NOMO-1 (cell line): ENCODE measurements around the gene ADAM12.
"Not testable (repeated sequence)": the region's sequence is repeated elsewhere in the genome, so short reads cannot be mapped to it uniquely, and the experiment has no call there.

Experiments used
- DNase-seq, 2 experiments: peaks; one replicate each; lab custom pipeline; 2025; ENCODE audit not compliant: unreplicated experiment in 2 of 2; lab: John Stamatoyannopoulos, UW

ADAM12 gene

DNA sequence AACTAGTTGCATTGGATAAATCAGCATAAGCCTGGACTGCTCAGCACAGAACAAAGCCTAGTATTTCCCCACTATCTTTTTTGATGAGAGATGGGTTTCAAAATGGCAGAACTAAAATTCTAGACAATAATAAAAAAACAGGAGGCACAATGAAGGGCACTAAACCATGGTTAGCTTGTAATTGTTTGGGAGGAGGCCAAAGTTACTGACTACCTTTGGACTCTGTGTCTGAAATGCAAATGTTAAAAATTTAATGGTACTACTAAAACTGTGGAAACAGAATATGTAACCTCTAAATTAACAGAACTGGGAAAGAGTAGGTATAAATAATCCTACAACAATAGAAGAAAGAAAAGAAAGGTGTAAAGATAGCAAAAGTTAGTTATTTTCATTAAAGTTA, 13.0 kb downstream of the ADAM12 start:
- no peak for DNase-seq

DNA sequence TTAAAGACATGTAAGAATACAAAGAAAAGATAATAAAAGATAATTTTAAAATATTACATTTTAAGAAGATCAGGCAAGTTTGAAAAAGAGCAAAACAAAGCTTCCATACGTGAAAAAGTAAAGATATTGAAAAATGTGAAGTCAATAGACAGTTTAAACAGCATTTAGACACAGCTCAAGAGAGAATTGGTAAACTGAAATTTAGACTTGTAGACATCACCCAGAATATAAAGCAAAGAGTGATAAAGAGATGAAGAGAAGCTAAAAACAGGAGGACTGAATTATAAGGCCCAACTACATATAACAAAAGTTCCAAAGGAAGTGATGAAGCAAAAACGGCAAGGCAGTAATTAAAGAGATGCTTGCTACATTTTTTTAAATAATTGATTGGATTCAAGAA, 13.8 kb downstream of the ADAM12 start:
- no peak for DNase-seq

DNA sequence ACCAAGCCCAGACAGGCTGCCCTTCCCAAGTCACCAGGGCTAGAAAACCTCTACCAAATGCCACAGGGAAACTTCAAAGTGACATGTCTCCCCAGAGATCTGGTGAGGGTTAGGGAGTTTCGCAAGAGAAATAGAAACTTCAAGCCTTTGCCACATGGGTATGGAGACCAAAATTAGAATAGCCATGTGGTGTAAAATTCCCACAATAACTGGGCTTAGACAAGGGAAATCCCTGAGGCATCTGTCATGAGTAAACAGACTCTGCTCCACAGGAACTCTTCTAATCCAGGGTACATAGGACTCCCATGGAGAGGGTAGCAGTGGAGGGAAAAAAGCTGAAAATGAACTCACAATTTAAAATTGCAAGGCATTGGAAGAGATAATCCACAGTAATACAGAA, 14.3 kb downstream of the ADAM12 start:
- DNase-seq = no peak

DNA sequence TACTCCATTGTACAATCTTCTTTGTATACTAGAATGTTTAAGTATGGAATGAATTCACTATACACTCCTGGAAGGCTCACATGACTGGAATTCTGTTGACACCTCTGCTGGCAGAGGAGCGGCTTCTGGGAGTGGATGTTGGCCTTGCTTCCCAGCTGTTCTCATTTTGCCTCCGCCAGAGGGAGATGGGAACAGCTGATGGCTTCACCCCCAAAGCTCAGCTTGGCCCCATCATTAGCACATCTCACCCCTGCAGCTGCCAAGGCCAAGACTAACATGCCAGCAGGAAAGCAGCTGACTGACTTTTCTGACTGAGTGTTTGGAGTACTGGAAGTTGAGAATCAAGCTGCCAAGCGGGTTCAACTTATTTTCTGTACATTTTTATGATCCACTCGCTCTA, 15.1 kb downstream of the ADAM12 start:
- no peak for DNase-seq

DNA sequence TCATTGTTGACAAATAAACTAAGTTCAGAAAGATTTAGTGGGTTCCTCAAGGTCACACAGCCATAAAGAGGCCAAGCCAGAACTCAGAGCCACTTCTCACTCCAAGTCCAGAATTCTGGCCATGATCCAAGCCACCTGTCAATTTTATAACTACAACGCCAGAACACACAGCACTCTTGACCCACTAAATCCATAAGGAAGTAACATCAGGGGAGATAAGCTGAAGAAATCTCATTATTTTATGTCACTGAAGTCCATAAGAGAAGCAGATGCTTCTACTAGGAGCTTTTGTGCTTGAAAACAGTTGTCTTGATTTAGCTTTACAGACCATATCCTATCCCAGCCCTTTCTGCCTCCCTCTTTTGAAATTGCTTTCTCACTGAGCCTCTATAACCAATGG, 15.9 kb downstream of the ADAM12 start:
- no peak for DNase-seq

DNA sequence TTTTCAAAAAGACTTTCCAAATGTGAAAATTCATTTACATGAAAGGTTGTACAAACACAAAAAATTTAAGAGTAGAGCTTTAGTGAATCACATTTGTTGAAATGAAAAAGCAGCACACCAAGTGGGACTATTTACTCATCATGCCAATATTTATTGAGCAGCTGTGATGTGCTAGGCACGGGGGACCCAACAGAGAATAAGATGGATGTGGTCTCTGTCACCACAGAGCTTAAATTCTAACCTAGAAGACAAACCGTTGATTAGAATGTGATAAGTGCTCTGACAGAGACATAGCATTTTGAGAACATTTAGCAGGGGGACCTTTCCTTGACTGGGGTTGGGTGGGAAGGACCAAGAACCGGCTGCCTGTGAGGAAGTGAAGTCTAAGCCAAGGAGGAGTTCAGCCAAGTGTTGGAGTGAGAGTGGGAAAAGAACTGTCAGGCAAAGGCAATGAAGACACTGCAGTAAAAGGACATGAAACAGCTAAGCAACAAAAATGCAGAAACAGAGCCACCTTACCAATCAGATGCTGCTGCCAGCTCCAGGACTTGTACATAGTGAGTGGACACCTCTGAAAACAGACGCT, 19.1 kb downstream of the ADAM12 start:
- DNase-seq = no peak

DNA sequence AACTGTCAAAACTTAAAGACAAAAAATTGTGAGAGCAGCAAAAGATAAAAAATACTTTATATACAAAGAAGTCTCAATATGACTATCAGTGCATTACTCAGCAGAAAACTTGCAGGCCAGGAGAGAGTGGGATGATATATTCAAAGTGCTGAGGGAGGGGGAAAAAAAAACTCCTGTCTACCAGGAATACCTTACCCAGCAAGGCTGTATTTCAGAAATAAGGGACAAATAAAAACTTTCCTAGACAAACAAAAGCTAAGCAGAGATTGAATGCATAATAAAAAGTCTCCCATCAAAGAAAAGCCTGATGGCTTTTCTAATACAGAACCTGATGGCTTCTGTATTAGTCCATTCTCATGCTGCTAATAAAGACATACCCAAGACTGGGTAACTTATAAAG, 31.1 kb downstream of the ADAM12 start:
- DNase-seq = no peak

DNA sequence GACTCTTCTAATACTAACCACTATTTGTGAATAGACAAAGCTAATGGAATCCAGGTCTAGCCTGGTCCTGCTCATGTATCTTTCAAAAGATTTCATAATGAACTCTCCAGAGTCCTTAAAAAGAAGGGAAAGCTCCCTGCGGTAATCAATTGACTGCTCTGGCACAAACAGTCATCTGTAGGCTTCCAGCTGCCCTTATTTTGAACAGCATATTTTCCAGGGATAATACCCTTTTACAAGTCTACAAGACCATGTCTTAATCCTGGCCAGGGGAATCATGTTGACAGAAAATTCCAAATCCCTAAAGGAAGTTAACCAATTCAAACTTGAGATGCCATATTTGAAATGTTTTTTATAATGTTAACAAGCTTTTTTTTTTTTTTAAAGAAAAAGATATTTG, 34.6 kb downstream of the ADAM12 start:
- no peak for DNase-seq

DNA sequence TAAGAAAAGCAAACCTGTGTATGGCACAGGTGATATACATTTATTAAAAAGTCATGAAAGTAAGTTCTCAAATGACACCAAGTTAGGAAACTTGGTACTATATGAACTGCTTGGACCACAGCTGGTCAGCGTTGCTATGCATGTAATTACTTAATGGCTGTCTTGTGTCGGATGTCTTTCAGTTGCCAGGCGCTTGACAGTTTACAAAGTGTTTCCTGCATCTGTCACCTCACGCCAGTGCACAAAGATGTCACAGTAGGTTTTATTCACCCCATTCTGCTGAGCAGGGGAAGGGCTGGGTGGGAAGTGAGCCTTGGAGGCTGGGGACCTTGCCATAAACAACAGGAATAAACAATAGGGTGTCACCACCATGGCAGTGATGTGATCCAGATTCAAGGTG, 35.8 kb downstream of the ADAM12 start:
- DNase-seq = no peak

DNA sequence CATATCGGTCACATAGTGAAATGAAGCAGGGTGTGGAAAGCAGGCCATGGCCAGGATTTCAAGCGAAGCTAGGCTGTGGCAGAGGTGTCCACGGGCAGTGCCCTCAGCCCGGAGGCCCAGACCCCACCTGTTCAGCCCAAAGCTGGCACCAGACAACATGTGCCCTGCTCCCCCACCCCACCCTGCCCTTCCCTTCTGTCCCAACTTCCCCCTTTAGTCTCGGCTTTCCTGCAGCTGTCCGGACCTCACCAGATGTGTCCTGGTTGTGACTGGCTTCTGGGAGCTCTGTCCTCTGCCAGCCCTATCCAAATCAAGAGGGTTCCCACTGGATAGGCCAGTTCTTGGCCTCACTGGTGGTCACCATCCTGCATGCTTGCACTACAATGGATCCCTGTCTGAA, 37.3 kb downstream of the ADAM12 start:
- no peak for DNase-seq

DNA sequence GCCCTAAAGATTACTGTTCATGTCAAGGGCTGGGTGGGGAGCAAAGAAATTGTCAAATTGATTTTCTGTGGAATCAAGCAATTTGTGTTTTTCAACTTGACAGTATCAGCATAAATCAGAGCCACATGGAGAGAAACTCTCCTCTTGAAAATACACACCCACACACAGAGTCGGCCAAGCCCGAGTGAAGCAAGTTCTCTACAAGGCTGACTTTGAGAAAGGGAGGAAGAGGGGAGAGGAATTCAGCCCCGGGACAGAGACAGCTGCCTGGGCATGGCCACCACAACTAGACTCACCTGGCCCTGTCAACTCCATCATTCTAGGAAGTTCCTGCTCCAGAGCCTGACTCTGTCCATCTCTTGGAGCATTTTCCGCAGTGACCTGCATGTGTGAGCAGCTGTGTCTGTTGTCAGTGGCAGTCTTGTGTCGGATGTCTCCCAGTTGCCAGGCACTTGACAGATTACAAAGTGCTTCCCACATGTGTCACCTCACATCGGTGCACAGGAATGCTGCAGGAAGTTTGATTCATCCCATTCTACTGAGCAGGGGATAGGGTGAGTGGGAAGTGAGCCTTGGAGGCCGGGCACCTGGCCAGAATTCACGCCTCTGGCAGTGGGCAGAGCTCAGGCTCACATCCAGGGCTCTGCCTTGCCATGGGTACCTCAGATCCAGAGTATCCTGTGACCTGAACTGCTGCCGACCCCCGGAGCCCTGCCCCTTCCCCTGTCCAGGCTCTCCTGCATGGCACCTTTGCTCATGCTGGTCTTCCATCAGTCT, 37.9 kb downstream of the ADAM12 start:
- DNase-seq = no peak

DNA sequence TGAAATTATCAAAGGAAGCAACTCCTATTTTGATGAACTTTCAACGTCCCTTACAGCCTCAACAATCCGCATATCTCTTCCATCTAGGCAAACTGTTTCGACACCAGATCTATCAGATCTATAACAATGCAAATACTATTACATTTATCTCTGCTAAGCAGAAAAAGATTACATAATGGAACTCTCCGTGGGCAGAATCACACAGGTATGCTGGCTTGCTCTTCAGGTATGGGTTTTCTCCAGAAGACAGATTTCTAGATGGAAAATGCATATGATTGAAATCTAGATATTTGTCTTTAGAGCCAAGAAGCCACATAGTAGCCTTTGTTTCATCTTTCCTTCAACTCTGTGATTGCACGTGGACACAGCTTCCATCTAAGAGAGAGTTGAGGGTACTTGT, 38.6 kb downstream of the ADAM12 start:
- no peak for DNase-seq

DNA sequence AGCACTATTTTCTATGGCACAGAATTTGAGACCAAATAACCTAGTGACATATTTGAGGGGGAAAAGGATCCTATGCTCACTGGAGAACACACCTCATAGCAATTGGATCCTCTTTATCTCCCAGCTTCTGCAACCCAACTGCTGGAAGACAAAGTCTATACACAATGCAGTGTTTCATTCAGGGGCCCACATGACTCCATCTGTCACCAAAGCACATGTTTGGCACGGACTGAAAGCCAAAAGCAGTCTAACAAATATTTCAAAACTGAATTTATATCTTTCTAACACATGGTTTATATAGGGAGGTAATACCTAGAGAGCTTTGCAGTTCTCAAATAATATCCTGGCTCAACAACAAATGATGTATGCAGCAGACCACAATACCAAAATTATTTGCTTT, 39.2 kb downstream of the ADAM12 start:
- no peak for DNase-seq

DNA sequence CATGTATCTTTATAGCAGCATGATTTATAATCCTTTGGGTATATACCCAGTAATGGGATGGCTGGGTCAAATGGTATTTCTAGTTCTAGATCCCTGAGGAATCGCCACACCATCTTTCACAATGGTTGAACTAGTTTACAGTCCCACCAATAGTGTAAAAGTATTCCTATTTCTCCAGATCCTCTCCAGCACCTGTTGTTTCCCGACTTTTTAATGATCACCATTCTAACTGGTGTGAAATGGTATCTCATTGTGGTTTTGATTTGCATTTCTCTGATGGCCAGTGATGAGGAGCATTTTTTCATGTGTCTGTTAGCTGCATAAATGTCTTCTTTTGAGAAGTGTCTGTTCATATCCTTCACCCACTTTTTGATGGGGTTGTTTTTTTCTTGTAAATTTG, 44.8 kb downstream of the ADAM12 start:
- DNase-seq = not testable (repeated sequence)

DNA sequence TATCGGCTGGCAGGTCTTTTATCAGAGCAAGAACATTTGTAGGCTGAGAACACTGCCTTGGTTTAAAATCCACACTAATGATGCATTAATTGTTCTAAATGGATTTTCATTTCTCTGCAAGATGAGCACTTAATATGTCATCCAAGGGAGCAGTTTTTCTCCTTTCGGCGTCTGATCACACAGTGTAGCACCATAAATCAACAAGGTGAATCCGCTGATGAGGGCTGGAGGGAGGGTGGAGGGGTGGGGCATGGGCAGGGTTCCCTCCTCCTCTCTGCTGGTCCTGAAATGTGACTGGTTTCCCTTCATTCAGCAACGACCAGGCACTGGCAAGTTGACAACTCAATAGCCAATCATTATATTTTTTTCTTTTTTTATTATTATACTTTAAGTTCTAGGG, 45.6 kb downstream of the ADAM12 start:
- no peak for DNase-seq

DNA sequence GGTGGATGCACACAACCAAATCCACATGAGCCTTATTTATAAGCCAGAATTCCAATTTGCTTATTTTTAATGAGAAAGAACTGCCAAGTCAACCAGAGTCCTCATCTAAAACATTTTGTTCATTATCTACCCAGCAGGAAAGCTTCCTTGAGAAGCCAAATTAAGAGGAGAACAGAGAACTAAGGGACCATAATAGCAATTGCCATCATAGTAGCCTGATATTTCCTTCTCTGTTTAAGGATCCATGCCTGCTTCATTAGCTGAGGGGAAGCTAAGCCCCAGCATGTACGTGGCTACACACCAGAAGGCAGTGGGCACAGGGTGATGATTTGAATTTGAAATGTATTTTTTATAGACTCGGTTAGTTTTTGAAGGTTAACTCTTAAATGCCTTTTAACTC, 46.8 kb downstream of the ADAM12 start:
- no peak for DNase-seq

DNA sequence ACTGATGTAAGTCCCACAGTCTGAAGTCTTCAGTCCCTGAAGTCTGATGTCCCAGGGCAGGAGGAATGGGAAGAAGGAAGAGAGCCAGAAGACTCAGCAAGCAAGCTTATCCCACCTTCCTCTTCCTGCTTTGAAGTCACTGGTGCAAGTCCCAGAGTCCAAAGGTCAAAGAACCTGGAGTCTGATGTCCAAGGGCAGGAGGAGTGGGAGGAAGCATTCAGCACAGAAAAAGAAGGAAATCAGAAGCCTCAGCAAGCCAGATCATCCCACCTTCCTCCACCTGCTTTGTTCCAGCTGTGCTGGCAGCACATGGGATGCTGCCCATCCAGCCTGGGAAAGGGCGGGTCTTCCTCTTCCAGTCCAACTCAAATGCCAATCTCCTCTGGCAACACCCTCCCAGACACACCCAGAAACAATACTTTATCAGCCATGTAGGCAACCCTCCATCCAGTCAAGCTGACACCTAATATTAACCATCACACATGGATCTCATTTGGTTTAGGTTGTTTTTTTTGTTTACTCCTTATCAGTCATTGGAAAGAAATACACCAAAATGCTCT, 50.9 kb downstream of the ADAM12 start:
- no peak for DNase-seq

DNA sequence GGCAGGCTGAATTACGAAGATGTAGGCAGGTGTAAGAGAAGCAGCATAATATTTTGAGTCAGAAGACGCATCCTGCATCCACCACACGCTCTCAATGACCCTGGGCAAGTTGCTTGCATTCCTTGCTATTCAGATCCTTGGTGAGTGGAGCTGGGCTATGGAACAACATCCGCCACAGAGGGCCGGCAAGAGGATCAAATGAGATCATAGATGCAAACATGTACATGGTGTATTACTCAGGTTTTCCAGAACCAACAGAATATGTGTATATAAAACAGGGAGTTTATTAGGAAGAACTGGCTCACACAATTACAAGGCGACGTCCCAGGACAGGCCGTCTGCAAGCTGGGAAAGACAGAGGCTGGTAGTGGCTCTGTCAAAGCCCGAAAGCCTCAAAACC, 51.5 kb downstream of the ADAM12 start:
- DNase-seq = no peak

DNA sequence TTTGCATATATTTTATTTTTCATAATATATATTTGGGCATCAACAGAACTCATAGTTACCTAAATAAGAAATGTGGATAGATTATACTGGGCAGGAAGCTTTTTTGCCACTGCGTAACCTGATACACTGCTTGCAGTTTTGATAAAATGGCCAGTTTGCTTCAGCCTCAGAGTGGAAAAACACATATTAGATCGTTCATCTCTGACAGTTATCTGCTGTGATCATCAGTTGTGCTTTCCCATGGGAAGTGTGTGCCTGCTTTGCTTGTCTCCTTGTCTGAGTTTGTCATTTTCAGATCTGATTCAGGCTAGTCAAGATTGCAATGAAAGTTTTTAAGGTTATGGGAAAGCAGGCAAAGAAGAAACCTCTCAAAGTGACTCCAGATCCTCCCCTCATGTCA, 54.0 kb downstream of the ADAM12 start:
- DNase-seq = no peak

DNA sequence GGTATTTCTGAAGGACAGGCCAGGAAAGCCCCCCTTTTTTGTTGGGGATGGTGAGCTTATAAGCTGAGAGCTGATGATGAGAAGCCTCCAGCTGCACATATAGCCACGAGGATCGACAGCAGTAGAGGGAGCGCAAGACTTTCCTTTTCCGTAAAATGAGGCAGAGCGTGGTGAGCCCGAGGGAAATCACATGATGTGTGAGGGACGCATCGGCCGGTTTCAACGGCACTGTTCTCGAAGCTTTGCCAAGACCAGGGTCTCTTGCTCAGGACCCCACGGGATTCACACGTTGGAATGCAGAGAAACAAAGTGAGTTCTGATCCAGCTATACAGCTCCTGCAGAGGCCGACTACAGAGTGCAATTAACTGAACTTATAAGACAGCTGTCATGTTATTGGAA, 55.7 kb downstream of the ADAM12 start:
- DNase-seq = no peak

DNA sequence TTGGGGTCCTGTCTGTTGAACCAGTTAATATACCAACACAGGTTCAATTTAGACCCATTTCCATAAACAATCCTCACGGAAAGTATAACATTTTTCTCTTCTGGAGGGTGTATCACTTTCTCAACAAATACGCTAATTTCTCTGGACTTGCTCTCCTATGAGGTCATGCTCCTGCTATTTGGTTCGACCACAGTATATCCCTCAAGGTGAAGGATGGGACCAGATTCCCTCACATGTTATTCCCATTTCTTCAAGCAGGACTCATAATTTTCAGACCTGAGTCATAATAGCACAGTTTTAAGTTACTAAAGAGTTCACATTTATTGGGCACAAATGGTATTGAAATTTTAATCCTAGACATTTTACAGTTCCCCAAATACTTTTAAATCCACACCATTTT, 57.2 kb downstream of the ADAM12 start:
- DNase-seq = no peak

DNA sequence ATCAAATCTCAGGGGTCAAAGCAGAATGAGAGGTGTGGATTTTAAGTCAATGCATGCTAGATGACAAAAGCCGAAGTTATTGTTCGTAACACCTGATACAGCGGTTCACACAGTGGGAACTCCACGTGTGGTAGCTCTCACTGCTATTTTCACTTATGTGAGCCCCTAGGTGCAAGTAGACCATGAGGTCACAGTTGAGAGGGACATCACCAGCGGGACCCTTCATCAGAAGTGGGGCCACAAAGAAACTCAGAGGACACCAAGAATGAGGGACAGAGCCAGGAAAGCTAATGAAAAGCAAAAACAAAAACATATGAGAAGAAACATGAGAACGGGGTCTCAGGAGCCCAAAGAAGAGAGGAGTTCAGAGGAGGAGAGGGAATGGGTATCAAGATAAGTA, 63.5 kb downstream of the ADAM12 start:
- DNase-seq = no peak

DNA sequence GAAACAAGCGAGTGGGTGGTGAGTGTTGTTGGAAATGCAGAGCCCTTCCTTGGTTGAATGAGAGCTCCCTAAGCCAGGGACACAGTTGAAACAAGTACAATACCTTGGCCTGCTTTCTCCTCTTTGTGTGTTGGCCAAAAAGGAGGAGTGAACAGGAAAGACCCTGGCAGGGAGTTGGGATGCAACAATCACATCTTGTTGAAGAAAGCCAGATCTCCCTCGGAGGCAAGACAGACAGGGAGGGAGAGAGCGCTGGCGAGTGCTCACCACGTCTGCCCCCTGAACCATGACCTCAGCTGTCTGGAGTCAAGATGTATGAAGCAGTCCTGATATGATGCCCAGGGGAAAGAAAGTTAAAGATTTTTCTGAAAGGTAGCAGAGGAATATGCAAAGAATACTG, 66.8 kb downstream of the ADAM12 start:
- no peak for DNase-seq
